OCI-LY3 (cell line): ENCODE data around the gene MICU1.

Experiments used
- H2AFZ ChIP-seq: fragments of 200-600, 300-600 bp; shearing (Covaris generic); 2 replicates; pipeline ENCODE4 v1.6.0; 2014; ENCODE audit warnings: antibody characterized with exemption, low read depth, low read length
- H3K27ac ChIP-seq: fragments of 200-600, 300-600 bp; sonication (generic); 2 replicates; pipeline ENCODE4 v1.5.1; 2014; ENCODE audit warnings: mild to moderate bottlenecking, low read length, moderate library complexity, mixed read lengths
- H3K27me3 ChIP-seq: fragments of 200-600, 300-600 bp; sonication (generic); 2 replicates; pipeline ENCODE4 v1.6.1; 2014; ENCODE audit warnings: low read depth, low read length, mixed read lengths
- H3K36me3 ChIP-seq: fragments of 200-600, 300-600 bp; sonication (generic); replicated peaks from 2 replicates; pipeline ENCODE3; 2014; ENCODE audit warnings: low read depth, low read length, mixed read lengths
- H3K4me1 ChIP-seq: fragments of 300-600, 200-600 bp; sonication (generic); 2 replicates; pipeline ENCODE4 v1.6.1; 2014; ENCODE audit warnings: low read length, mixed read lengths
- H3K4me2 ChIP-seq: fragments of 200-600, 300-600 bp; sonication (generic); 2 replicates; pipeline ENCODE4 v1.6.1; 2014; ENCODE audit warnings: low read length, mixed read lengths
- H3K4me3 ChIP-seq: fragments of 300-600, 200-600 bp; sonication (generic); 2 replicates; pipeline ENCODE4 v1.5.1; 2014; ENCODE audit warnings: antibody characterized with exemption, mild to moderate bottlenecking, low read length, moderate library complexity
- H3K79me2 ChIP-seq: fragments of 300-600, 200-600 bp; shearing (Covaris generic); 2 replicates; pipeline ENCODE4 v1.6.1; 2014; ENCODE audit warnings: mild to moderate bottlenecking, low read length, mixed read lengths
- H3K9ac ChIP-seq: fragments of 300-600, 200-600 bp; shearing (Covaris generic); 2 replicates; pipeline ENCODE4 v1.6.0; 2014; ENCODE audit warnings: mild to moderate bottlenecking, low read length, moderate library complexity
- H3K9me3 ChIP-seq: fragments of 200-600, 300-600 bp; shearing (Covaris generic); 2 replicates; pipeline ENCODE4 v1.6.1; 2014; ENCODE audit warnings: low read length, mixed read lengths; ENCODE audit not compliant: insufficient read depth
- H4K20me1 ChIP-seq: fragments of 200-600, 300-600 bp; sonication (generic); 2 replicates; pipeline ENCODE4 v1.6.1; 2016; ENCODE audit warnings: low read length, mixed read lengths; ENCODE audit not compliant: insufficient read depth
- CTCF ChIP-seq: fragments of 200-600, 300-600 bp; sonication (generic); IDR thresholded peaks from 2 replicates; pipeline ENCODE4 v1.5.1; 2014; ENCODE audit warnings: antibody characterized with exemption, low read length, low read depth
- EZH2phosphoT487 ChIP-seq: fragments of 200-600 bp; shearing (Covaris generic); IDR thresholded peaks from 2 replicates; pipeline ENCODE4 v1.6.1; 2018; ENCODE audit warnings: antibody characterized with exemption, mixed run types, low read depth

MICU1 gene

GRCh38 chr10:72344932-72345331, 280.9 kb downstream of the MICU1 start:
- Histone ChIP-seq H4K20me1 (no peaks in the 10 kb centered on the region), H3K27ac (no peak overlapping the region), H3K36me3 (peaks cover 5% of the 10 kb centered on the region), H3K27me3 (no peaks in the 10 kb centered on the region), H3K79me2 (no peaks in the 10 kb centered on the region), H2AFZ (no peak overlapping the region), H3K4me3 (no peak overlapping the region), H3K9ac (no peak overlapping the region), H3K9me3 (no peaks in the 10 kb centered on the region), H3K4me1 (peaks cover 3% of the 10 kb centered on the region; the same call in 1 of the 2 replicates), H3K4me2 (no peak overlapping the region)
- TF ChIP-seq CTCF, result no peak
- no peak for TF ChIP-seq EZH2phosphoT487

GRCh38 chr10:72342911-72343310, 283.0 kb downstream of the MICU1 start:
- Histone ChIP-seq H3K79me2 (no peaks in the 10 kb centered on the region), H2AFZ (no peak overlapping the region), H3K4me1 (peaks cover 3% of the 10 kb centered on the region; the same call in 1 of the 2 replicates), H3K9ac (no peak overlapping the region), H3K9me3 (no peaks in the 10 kb centered on the region), H4K20me1 (no peaks in the 10 kb centered on the region), H3K27me3 (no peaks in the 10 kb centered on the region), H3K36me3 (peaks cover 5% of the 10 kb centered on the region), H3K27ac (no peak overlapping the region), H3K4me3 (no peak overlapping the region), H3K4me2 (no peak overlapping the region)
- TF ChIP-seq EZH2phosphoT487 (no peak), CTCF (no peak)

GRCh38 chr10:72340510-72341261, 285.2 kb downstream of the MICU1 start:
- Histone ChIP-seq H4K20me1 (no peaks in the 10 kb centered on the region), H3K4me1 (peaks cover 4% of the 10 kb centered on the region), H3K9me3 (no peaks in the 10 kb centered on the region), H3K27me3 (no peaks in the 10 kb centered on the region), H3K4me2 (no peak overlapping the region), H2AFZ (no peak overlapping the region), H3K79me2 (no peaks in the 10 kb centered on the region), H3K4me3 (no peak overlapping the region), H3K27ac (no peak overlapping the region), H3K9ac (no peak overlapping the region), H3K36me3 (peaks cover 17% of the 10 kb centered on the region)
- TF ChIP-seq CTCF (peak; percentile 77), EZH2phosphoT487 (no peak)

GRCh38 chr10:72338180-72338579, 287.7 kb downstream of the MICU1 start:
- H4K20me1 ChIP-seq, result no peaks in the 10 kb centered on the region
- H2AFZ ChIP-seq, result no peak overlapping the region
- H3K27ac ChIP-seq, result no peak overlapping the region
- H3K9ac ChIP-seq, result no peak overlapping the region
- H3K9me3 ChIP-seq, result no peaks in the 10 kb centered on the region
- H3K4me2 ChIP-seq, result no peak overlapping the region
- no peaks in the 10 kb centered on the region for H3K27me3 ChIP-seq
- no peak for TF ChIP-seq EZH2phosphoT487
- TF ChIP-seq CTCF, result no peak
- peaks cover 28% of the 10 kb centered on the region for H3K4me1 ChIP-seq
- peaks cover 24% of the 10 kb centered on the region for H3K36me3 ChIP-seq
- H3K4me3 ChIP-seq, result no peak overlapping the region
- H3K79me2 ChIP-seq, result no peaks in the 10 kb centered on the region
